HCT116 (cell line): Measurements from ENCODE around the gene LCN6. TPM values are rescaled to one million over a fixed set of nuclear protein-coding genes. Genes with fewer than 3 reads are reported as not detected.

ENCODE experiments used
- ATAC-seq: fragments of 200-7000 bp; cut with Tn5 transposase; 2 replicates; pipeline ENCODE4 v1.9.1; 2020; ENCODE audit warnings: mild to moderate bottlenecking, moderate library complexity
- BruUV-seq: library from RNA; stranded (reverse); fragments of 400-500 nt; replicated peaks from 2 replicates; lab custom pipeline; 2021; lab: Mats Ljungman, UMichigan
- CTCF ChIA-PET: fragments of 300-600 bp; sonication (Branson Sonifier 250); formaldehyde crosslinking; loops from one replicate; lab custom pipeline; 2021; ENCODE audit warnings: antibody characterized with exemption; lab: Charles Lee
- POLR2A ChIA-PET: fragments of 300-600, 350-600 bp; sonication (Branson Sonifier 250); formaldehyde crosslinking; loops from one replicate; lab custom pipeline; 2021; ENCODE audit warnings: antibody characterized with exemption; lab: Charles Lee
- RAD21 ChIA-PET, 2 experiments: fragments of 300-600 bp; sonication (Branson Sonifier 250); formaldehyde crosslinking; loops; one replicate each; lab custom pipeline; 2023; ENCODE audit warnings: low total read pairs in 2 of 2; ENCODE audit not compliant: uncharacterized antibody in 2 of 2, unreplicated experiment in 2 of 2, low non-redundant PET in 1 of 2; lab: Charles Lee
- DNase-seq: peaks from one replicate; pipeline ENCODE4 v3.0.0-alpha.2; 2010; ENCODE audit warnings: low read depth, low spot score
- H2AFZ ChIP-seq: fragments of 200-600 bp; shearing (Covaris generic), sonication (generic); 2 replicates; pipeline ENCODE4 v1.6.1; 2017; ENCODE audit warnings: low read depth, mixed run types, mixed read lengths, antibody characterized with exemption, low read length; ENCODE audit not compliant: poor library complexity, severe bottlenecking
- H3K27ac ChIP-seq: 2 replicates; pipeline ENCODE4 v1.5.1; 2012; ENCODE audit warnings: low read depth, low read length
- H3K27me3 ChIP-seq: fragments of 200-600 bp; sonication (generic); 2 replicates; pipeline ENCODE4 v1.6.1; 2016; ENCODE audit warnings: mixed run types, low read length, mixed read lengths; ENCODE audit not compliant: insufficient read depth
- H3K36me3 ChIP-seq, 2 experiments: fragments of 200-500 bp in 1 of 2; fragments of 200-600 bp in 1 of 2; sonication (Bioruptor generic) in 1 of 2; sonication (generic) in 1 of 2; 2 replicates each; pipeline versions ENCODE4 v1.5.1 to v1.6.1; 2014 to 2016; ENCODE audit warnings: low read length in 2 of 2, inconsistent platforms in 1 of 2, mixed read lengths in 1 of 2, mixed run types in 1 of 2; ENCODE audit not compliant: insufficient read depth in 2 of 2, control insufficient read depth in 1 of 2
- H3K4me1 ChIP-seq, 2 experiments: fragments of 200-600 bp in 1 of 2; sonication (generic) in 1 of 2; 2 replicates each; pipeline versions ENCODE4 v1.5.1 to v1.6.1; 2012 to 2017; ENCODE audit warnings: low read length in 2 of 2, inconsistent platforms in 1 of 2, mild to moderate bottlenecking in 1 of 2, mixed read lengths in 1 of 2, mixed run types in 1 of 2, moderate library complexity in 1 of 2; ENCODE audit not compliant: insufficient read depth in 2 of 2, control insufficient read depth in 1 of 2
- H3K4me2 ChIP-seq: fragments of 200-600 bp; sonication (generic); 2 replicates; pipeline ENCODE4 v1.6.1; 2017; ENCODE audit warnings: mixed run types, low read length, mixed read lengths
- H3K4me3 ChIP-seq, 2 experiments: fragments of 200-600 bp in 1 of 2; sonication (generic) in 1 of 2; replicated peaks in 1 of 2; 2 replicates each; pipeline ENCODE4 v1.5.1; 2011 to 2016; ENCODE audit warnings: low read length in 2 of 2, control low read depth in 1 of 2, low read depth in 1 of 2, mild to moderate bottlenecking in 1 of 2, mixed read lengths in 1 of 2, mixed run types in 1 of 2
- H3K79me2 ChIP-seq: fragments of 200-600 bp; sonication (generic); 2 replicates; pipeline ENCODE4 v1.6.1; 2017; ENCODE audit warnings: mild to moderate bottlenecking, mixed run types, low read length, moderate library complexity, mixed read lengths; ENCODE audit not compliant: insufficient read depth
- H3K9ac ChIP-seq: fragments of 200-600 bp; sonication (generic); 2 replicates; pipeline ENCODE4 v1.6.1; 2016; ENCODE audit warnings: low read length, mixed read lengths
- H3K9me2 ChIP-seq: fragments of 200-600 bp; sonication (generic), shearing (Covaris generic); 2 replicates; pipeline ENCODE4 v1.6.1; 2017; ENCODE audit warnings: mixed run types, mild to moderate bottlenecking, moderate library complexity; ENCODE audit not compliant: insufficient read depth
- H3K9me3 ChIP-seq, 2 experiments: fragments of 200-500 bp in 1 of 2; fragments of 200-600 bp in 1 of 2; sonication (Bioruptor generic) in 1 of 2; sonication (generic) in 1 of 2; 2 replicates each; pipeline ENCODE4 v1.6.1; 2014 to 2017; ENCODE audit warnings: low read length in 2 of 2, mixed read lengths in 2 of 2, inconsistent platforms in 1 of 2, low read depth in 1 of 2, mild to moderate bottlenecking in 1 of 2, mixed run types in 1 of 2, moderate library complexity in 1 of 2; ENCODE audit not compliant: control insufficient read depth in 1 of 2, insufficient read depth in 1 of 2
- H4K20me1 ChIP-seq: fragments of 200-600 bp; sonication (generic), shearing (Covaris generic); 2 replicates; pipeline ENCODE4 v1.6.1; 2017; ENCODE audit warnings: mixed run types, mild to moderate bottlenecking, moderate library complexity; ENCODE audit not compliant: insufficient read depth
- CBX3 ChIP-seq: IDR thresholded peaks from 2 replicates; pipeline ENCODE4 v1.6.1; 2012; ENCODE audit warnings: low read depth
- CTCF ChIP-seq, 3 experiments: fragments of 200-600 bp in 1 of 3; sonication (generic) in 1 of 3; IDR thresholded peaks in 2 of 3; conservative IDR thresholded peaks in 1 of 3; 2 replicates each; pipeline ENCODE4 v1.5.1; 2012 to 2017; ENCODE audit warnings: low read depth in 2 of 3, low read length in 2 of 3, antibody characterized with exemption in 1 of 3, borderline replicate concordance in 1 of 3, control low read depth in 1 of 3, mild to moderate bottlenecking in 1 of 3, mixed read lengths in 1 of 3, mixed run types in 1 of 3, moderate library complexity in 1 of 3; ENCODE audit not compliant: insufficient read depth in 1 of 3
- JUND ChIP-seq: IDR thresholded peaks from 2 replicates; pipeline ENCODE4 v1.6.1; 2012
- MAX ChIP-seq: IDR thresholded peaks from 2 replicates; pipeline ENCODE4 v1.6.1; 2012
- POLR2AphosphoS5 ChIP-seq: IDR thresholded peaks from 2 replicates; pipeline ENCODE4 v1.6.1; 2011; ENCODE audit warnings: mild to moderate bottlenecking, low read depth, low read length, moderate library complexity
- RAD21 ChIP-seq: IDR thresholded peaks from 2 replicates; pipeline ENCODE4 v1.6.1; 2012; ENCODE audit warnings: low read depth, mild to moderate bottlenecking
- TCF7L2 ChIP-seq: IDR thresholded peaks from 2 replicates; pipeline ENCODE4 v1.7.0; 2011; ENCODE audit warnings: borderline replicate concordance, inconsistent platforms; ENCODE audit not compliant: insufficient read depth, insufficient read length; ENCODE audit errors: extremely low read depth
- ZFX ChIP-seq: fragments of 450-650 bp; IDR thresholded peaks from 2 replicates; pipeline ENCODE4 v1.6.1; 2017
- intact Hi-C: fragments of 100-400 bp; cut with micrococcal nuclease; formaldehyde crosslinking; loops from 2 replicates; pipeline ENCODE4 v1.10.0; 2022
- total RNA-seq: library from RNA; stranded (reverse); gene quantifications from one replicate; pipeline ENCODE4 v1.2.1, GENCODE V29; 2021; ENCODE audit not compliant: unreplicated experiment
- TF ChIP-seq, protein P1 (sequence below): IDR thresholded peaks from 2 replicates; pipeline ENCODE4 v1.6.1; 2011; ENCODE audit warnings: mild to moderate bottlenecking, low read length, moderate library complexity; ENCODE audit not compliant: insufficient replicate concordance; ENCODE audit errors: extremely low read depth

LCN6 gene
- total RNA-seq, 1 experiment from 2014 or later = not detected

DNA sequence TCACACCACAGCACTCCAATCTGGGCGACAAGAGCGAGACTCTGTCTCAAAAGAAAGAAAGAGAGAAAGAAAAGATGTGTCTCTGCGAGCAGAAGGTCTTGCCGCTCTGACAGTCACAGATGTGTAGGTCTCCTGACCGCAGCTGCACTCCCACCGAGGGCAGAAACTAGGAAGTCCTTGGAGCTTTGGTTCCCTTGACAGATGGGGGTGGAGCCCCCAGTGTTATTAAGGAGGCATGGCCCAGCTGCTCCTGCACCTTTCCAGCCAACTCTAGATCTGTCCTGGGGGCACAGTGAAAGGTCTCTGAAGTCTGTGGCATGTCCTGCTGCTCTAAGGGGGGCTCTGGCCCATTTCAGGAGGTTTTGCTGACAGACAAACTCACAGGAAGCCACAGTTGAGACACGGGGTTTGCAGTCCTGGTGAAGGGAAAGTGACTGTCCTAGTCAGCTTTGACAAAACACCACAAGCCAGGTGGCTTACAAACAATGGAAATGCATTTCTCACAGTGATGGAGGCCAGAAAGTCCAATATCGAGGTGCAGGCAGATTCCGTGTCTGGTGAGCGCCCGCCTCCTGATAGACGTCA, 45.0 kb downstream of the LCN6 start:
- no peak overlapping the region for H3K9ac ChIP-seq
- POLR2A ChIA-PET = interaction anchor here (1.2 kb wide), 1 partner anchor 26 kb away, joined by 4 read pairs; no protein-coding TSS in a partner anchor
- no peak overlapping the region for H3K27ac ChIP-seq
- BruUV-seq = no TSS peak
- RAD21 ChIA-PET = no interaction called here
- H3K9me2 ChIP-seq = no peaks in the 10 kb centered on the region
- intact Hi-C loops = no loop called here
- peaks cover 0 to 30% of the 10 kb centered on the region in 2 experiments; a peak in 2 of 4 replicates for H3K4me1 ChIP-seq
- H3K4me3 ChIP-seq = no peak overlapping the region
- H2AFZ ChIP-seq = no peak overlapping the region
- no peaks in the 10 kb centered on the region for H4K20me1 ChIP-seq
- H3K4me2 ChIP-seq = no peak overlapping the region
- H3K9me3 ChIP-seq = no peaks in the 10 kb centered on the region
- ATAC-seq = no peak
- CTCF ChIA-PET = interaction anchor here (1.4 to 2.7 kb wide), 2 partner anchors 10 to 25 kb away, joined by 3 to 11 read pairs; no protein-coding TSS in a partner anchor
- no peaks in the 10 kb centered on the region for H3K36me3 ChIP-seq
- no peak for DNase-seq
- H3K27me3 ChIP-seq = no peaks in the 10 kb centered on the region
- TF ChIP-seq ZFX (no peak), CBX3 (no peak), POLR2AphosphoS5 (no peak), MAX (no peak), JUND (no peak), RAD21 (no peak)
- no peaks in the 10 kb centered on the region for H3K79me2 ChIP-seq

GRCh38 chr9:136701668-136702053, 46.7 kb downstream of the LCN6 start:
- Histone ChIP-seq H3K27me3 (no peaks in the 10 kb centered on the region), H3K9ac (no peak overlapping the region), H3K79me2 (no peaks in the 10 kb centered on the region), H4K20me1 (no peaks in the 10 kb centered on the region), H2AFZ (no peak overlapping the region), H3K36me3 (no peaks in the 10 kb centered on the region), H3K4me3 (no peak overlapping the region), H3K9me3 (no peaks in the 10 kb centered on the region), H3K27ac (no peak overlapping the region), H3K4me1 (peaks cover 2 to 35% of the 10 kb centered on the region in 2 experiments; a peak in 3 of 4 replicates), H3K9me2 (no peaks in the 10 kb centered on the region), H3K4me2 (no peak overlapping the region)
- no peak for ATAC-seq
- POLR2A ChIA-PET = no interaction called here
- intact Hi-C loops = no loop called here
- TF ChIP-seq CTCF (IDR thresholded peaks at IDR 0.05 in 2 of 3, conservative IDR thresholded peaks at IDR 0.05 in 1 of 3; ENCODE audit: borderline replicate concordance in 1 of 3, insufficient read depth in 1 of 3, low read depth in 2 of 3, low read length in 2 of 3) = no peak
- TF ChIP-seq, protein P1, sequence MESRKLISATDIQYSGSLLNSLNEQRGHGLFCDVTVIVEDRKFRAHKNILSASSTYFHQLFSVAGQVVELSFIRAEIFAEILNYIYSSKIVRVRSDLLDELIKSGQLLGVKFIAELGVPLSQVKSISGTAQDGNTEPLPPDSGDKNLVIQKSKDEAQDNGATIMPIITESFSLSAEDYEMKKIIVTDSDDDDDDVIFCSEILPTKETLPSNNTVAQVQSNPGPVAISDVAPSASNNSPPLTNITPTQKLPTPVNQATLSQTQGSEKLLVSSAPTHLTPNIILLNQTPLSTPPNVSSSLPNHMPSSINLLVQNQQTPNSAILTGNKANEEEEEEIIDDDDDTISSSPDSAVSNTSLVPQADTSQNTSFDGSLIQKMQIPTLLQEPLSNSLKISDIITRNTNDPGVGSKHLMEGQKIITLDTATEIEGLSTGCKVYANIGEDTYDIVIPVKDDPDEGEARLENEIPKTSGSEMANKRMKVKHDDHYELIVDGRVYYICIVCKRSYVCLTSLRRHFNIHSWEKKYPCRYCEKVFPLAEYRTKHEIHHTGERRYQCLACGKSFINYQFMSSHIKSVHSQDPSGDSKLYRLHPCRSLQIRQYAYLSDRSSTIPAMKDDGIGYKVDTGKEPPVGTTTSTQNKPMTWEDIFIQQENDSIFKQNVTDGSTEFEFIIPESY = no peak
- no peak for TF ChIP-seq TCF7L2
- TF ChIP-seq POLR2AphosphoS5 = no peak
- no TSS peak for BruUV-seq
- DNase-seq = no peak
- CTCF ChIA-PET = interaction anchor here (1.4 kb wide), 1 partner anchor 27 kb away, joined by 3 read pairs; no protein-coding TSS in a partner anchor
- RAD21 ChIA-PET = no interaction called here
